ENCODE results near the gene SMAP2.

SMAP2 gene

GRCh38 chr1:40390857-40391256 is 17.3 kb downstream of the SMAP2 start:
- no peak overlapping the region for H3K4me3 ChIP-seq (ENCODE audit: low read length)
- TF ChIP-seq CTCF (conservative IDR thresholded peaks at IDR 0.05; ENCODE audit: low read depth, low read length): no peak
- DNase-seq (ENCODE audit: low read depth): no peak

- no peak for DNase-seq (ENCODE audit: low read depth)
- H3K4me3 ChIP-seq (ENCODE audit: low read length): no peak overlapping the region
- no peak for TF ChIP-seq CTCF (conservative IDR thresholded peaks at IDR 0.05; ENCODE audit: low read depth, low read length)
Observed at GRCh38 chr1:40391688-40392145, 18.2 kb downstream of the SMAP2 start.

- no peak for TF ChIP-seq CTCF (conservative IDR thresholded peaks at IDR 0.05; ENCODE audit: low read depth, low read length)
- DNase-seq (ENCODE audit: low read depth): no peak
- H3K4me3 ChIP-seq (ENCODE audit: low read length): no peak overlapping the region
Observed at GRCh38 chr1:40392221-40392620, 18.7 kb downstream of the SMAP2 start.

- no peak overlapping the region for H3K4me3 ChIP-seq (ENCODE audit: low read length)
- no peak for DNase-seq (ENCODE audit: low read depth)
- TF ChIP-seq CTCF (conservative IDR thresholded peaks at IDR 0.05; ENCODE audit: low read depth, low read length): no peak
Observed at GRCh38 chr1:40393173-40393572, 19.6 kb downstream of the SMAP2 start.

- no peak overlapping the region for H3K4me3 ChIP-seq (ENCODE audit: low read length)
- TF ChIP-seq CTCF (conservative IDR thresholded peaks at IDR 0.05; ENCODE audit: low read depth, low read length): no peak
- DNase-seq (ENCODE audit: low read depth): no peak
Observed at GRCh38 chr1:40394491-40395172, 21.1 kb downstream of the SMAP2 start.

GRCh38 chr1:40395190-40396175 is 22.0 kb downstream of the SMAP2 start:
- TF ChIP-seq CTCF (conservative IDR thresholded peaks at IDR 0.05; ENCODE audit: low read depth, low read length): no peak
- H3K4me3 ChIP-seq (ENCODE audit: low read length): no peak overlapping the region
- no peak for DNase-seq (ENCODE audit: low read depth)
